HepG2 (cell line): ENCODE data around the gene AIFM1. TPM values are rescaled to one million over a fixed set of nuclear protein-coding genes. Genes with fewer than 3 reads are reported as not detected.
A peak's percentile ranks its signal among the peaks of the same experiment; 100 is the strongest.

Experiments used
- ATF2 ChIP-seq: sonication (generic); formaldehyde crosslinking; IDR thresholded peaks from 2 replicates; pipeline ENCODE4 v1.4.0; 2020; ENCODE audit warnings: missing genetic modification reagents
- ATF3 ChIP-seq: sonication (generic); formaldehyde crosslinking; IDR thresholded peaks from 2 replicates; pipeline ENCODE4 v1.4.0; 2020; ENCODE audit warnings: missing genetic modification reagents
- CAMTA2 ChIP-seq: sonication (generic); formaldehyde crosslinking; IDR thresholded peaks from 2 replicates; pipeline ENCODE4 v1.4.0; 2020; ENCODE audit warnings: mild to moderate bottlenecking, missing genetic modification reagents, borderline replicate concordance
- DZIP1 ChIP-seq: sonication (generic); formaldehyde crosslinking; IDR thresholded peaks from 2 replicates; pipeline ENCODE4 v1.5.0; 2020; ENCODE audit warnings: mild to moderate bottlenecking, missing genetic modification reagents
- GATAD1 ChIP-seq: IDR thresholded peaks from 2 replicates; pipeline ENCODE4 v1.6.1; 2016; ENCODE audit warnings: missing genetic modification reagents, missing compliant biosample characterization
- IRF9 ChIP-seq: sonication (generic); formaldehyde crosslinking; IDR thresholded peaks from 2 replicates; pipeline ENCODE4 v1.8.0; 2022; ENCODE audit warnings: missing genetic modification reagents, mild to moderate bottlenecking, borderline replicate concordance
- MXD3 ChIP-seq: IDR thresholded peaks from 2 replicates; pipeline ENCODE4 v1.6.1; 2016; ENCODE audit warnings: mild to moderate bottlenecking, missing biosample characterization, missing genetic modification reagents
- MZF1 ChIP-seq: sonication (generic); formaldehyde crosslinking; IDR thresholded peaks from 2 replicates; pipeline ENCODE4 v1.8.1; 2023; ENCODE audit warnings: mild to moderate bottlenecking, missing genetic modification reagents, borderline replicate concordance
- RFX1 ChIP-seq: fragments of 450-650 bp; IDR thresholded peaks from 2 replicates; pipeline ENCODE4 v1.6.1; 2017
- XBP1 ChIP-seq: sonication (generic); formaldehyde crosslinking; IDR thresholded peaks from 2 replicates; pipeline ENCODE4 v1.5.0; 2020; ENCODE audit warnings: missing genetic modification reagents
- ZNF292 ChIP-seq: sonication (generic); formaldehyde crosslinking; IDR thresholded peaks from 2 replicates; pipeline ENCODE4 v1.8.1; 2022; ENCODE audit warnings: mild to moderate bottlenecking, low read depth, missing genetic modification reagents, borderline replicate concordance
- ZNF318 ChIP-seq: sonication (generic); formaldehyde crosslinking; IDR thresholded peaks from 2 replicates; pipeline ENCODE4 v1.4.0; 2020; ENCODE audit warnings: mild to moderate bottlenecking, missing genetic modification reagents
- ZNF326 ChIP-seq: sonication (generic); formaldehyde crosslinking; IDR thresholded peaks from 2 replicates; pipeline ENCODE4 v1.4.0; 2020; ENCODE audit warnings: missing genetic modification reagents, borderline replicate concordance
- polyA plus RNA-seq, 8 experiments: library from polyadenylated mRNA; depleted of rRNA in 3 of 8; stranded (reverse) in 7 of 8; unstranded in 1 of 8; fragments of >200 nt; fragmentation: Illumina TruSeq in 4 of 8; extraction: Trizol in 4 of 8; gene quantifications; 2 replicates each; pipeline versions ENCODE4 v1.2.1 to v1.2.3, GENCODE V29; 2011 to 2016; ENCODE audit warnings: low read depth in 4 of 8, missing spikeins in 1 of 8, mixed read lengths in 1 of 8; ENCODE audit not compliant: insufficient read depth in 1 of 8
- total RNA-seq, 5 experiments: library from RNA; depleted of rRNA; stranded (reverse); fragments of >200 nt; fragmentation: Illumina TruSeq; extraction: Trizol; gene quantifications; 2 replicates each; pipeline ENCODE4 v1.2.3, GENCODE V29; 2016; ENCODE audit warnings: low read depth in 1 of 5

Gene AIFM1
- total and polyA plus RNA-seq, 2 of the 13 experiments (the other 11 are each of a cell fraction or from before 2014, with no cell fraction given) = 42.8 to 46.9 TPM

- TF ChIP-seq ZNF318 (CRISPR knock-in tag) (no peak), ATF2 (no peak), MXD3 (no peak), DZIP1 (CRISPR knock-in tag) (no peak), RFX1 (no peak), MZF1 (CRISPR knock-in tag) (no peak), ATF3 (CRISPR knock-in tag) (no peak), GATAD1 (CRISPR knock-in tag) (peak; percentile 74), ZNF326 (CRISPR knock-in tag) (no peak), XBP1 (CRISPR knock-in tag) (no peak), IRF9 (CRISPR knock-in tag) (no peak), CAMTA2 (CRISPR knock-in tag) (no peak), ZNF292 (CRISPR knock-in tag) (no peak)
Measured at GRCh38 chrX:130165703-130166502, at the start of gene AIFM1 (continued).
